Measurements from ENCODE around the gene SBSN. TPM values are rescaled to one million over a fixed set of nuclear protein-coding genes. Genes with fewer than 3 reads are reported as not detected.

Gene SBSN
- total RNA-seq, 1 experiment from 2014 or later, result 0.39 TPM

GRCh38 chr19:35511337-35511736, 16.8 kb downstream of the SBSN start:
- no peak for TF ChIP-seq SIN3A (IDR thresholded peaks at IDR 0.05; ENCODE audit: borderline replicate concordance, insufficient read depth, low read depth, low read length)
- TF ChIP-seq CTCF (IDR thresholded peaks at IDR 0.05), result no peak
- TF ChIP-seq POLR2AphosphoS5 (IDR thresholded peaks at IDR 0.05; ENCODE audit: low read depth, low read length), result no peak
- TF ChIP-seq, protein P1, sequence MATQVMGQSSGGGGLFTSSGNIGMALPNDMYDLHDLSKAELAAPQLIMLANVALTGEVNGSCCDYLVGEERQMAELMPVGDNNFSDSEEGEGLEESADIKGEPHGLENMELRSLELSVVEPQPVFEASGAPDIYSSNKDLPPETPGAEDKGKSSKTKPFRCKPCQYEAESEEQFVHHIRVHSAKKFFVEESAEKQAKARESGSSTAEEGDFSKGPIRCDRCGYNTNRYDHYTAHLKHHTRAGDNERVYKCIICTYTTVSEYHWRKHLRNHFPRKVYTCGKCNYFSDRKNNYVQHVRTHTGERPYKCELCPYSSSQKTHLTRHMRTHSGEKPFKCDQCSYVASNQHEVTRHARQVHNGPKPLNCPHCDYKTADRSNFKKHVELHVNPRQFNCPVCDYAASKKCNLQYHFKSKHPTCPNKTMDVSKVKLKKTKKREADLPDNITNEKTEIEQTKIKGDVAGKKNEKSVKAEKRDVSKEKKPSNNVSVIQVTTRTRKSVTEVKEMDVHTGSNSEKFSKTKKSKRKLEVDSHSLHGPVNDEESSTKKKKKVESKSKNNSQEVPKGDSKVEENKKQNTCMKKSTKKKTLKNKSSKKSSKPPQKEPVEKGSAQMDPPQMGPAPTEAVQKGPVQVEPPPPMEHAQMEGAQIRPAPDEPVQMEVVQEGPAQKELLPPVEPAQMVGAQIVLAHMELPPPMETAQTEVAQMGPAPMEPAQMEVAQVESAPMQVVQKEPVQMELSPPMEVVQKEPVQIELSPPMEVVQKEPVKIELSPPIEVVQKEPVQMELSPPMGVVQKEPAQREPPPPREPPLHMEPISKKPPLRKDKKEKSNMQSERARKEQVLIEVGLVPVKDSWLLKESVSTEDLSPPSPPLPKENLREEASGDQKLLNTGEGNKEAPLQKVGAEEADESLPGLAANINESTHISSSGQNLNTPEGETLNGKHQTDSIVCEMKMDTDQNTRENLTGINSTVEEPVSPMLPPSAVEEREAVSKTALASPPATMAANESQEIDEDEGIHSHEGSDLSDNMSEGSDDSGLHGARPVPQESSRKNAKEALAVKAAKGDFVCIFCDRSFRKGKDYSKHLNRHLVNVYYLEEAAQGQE (IDR thresholded peaks at IDR 0.05; ENCODE audit: insufficient read depth in 1 of 2, low read depth in 2 of 2, low read length in 1 of 2), result no peak
- no peak for TF ChIP-seq TCF7L2 (IDR thresholded peaks at IDR 0.05; ENCODE audit: low read depth, low read length)
- no peaks in the 10 kb centered on the region for H3K9me3 ChIP-seq (ENCODE audit: control insufficient read depth, insufficient read depth, low read depth, low read length)
- in situ Hi-C loops (cut with HindIII; ENCODE audit: low pct_unique_long_range_greater_than_20kb, low sequenced_read_pairs), result no loop called here
- no peak for ATAC-seq
- CTCF ChIA-PET, result interaction anchor here (1.1 kb wide), 1 partner anchor 16 kb away, joined by 5 read pairs; no protein-coding TSS in a partner anchor
- H3K27me3 ChIP-seq (ENCODE audit: control insufficient read depth, insufficient read depth, low read length), result peaks cover 16% of the 10 kb centered on the region
- POLR2A ChIA-PET, result no interaction called here
- intact Hi-C loops (cut with micrococcal nuclease; ENCODE audit: unreplicated experiment), result no loop called here
- DNase-seq (ENCODE audit: low read depth, low spot score), result no peak
- no peaks in the 10 kb centered on the region; the same call in 1 of the 2 replicates for H3K36me3 ChIP-seq (ENCODE audit: control insufficient read depth, insufficient read depth, low read length)
- H3K4me3 ChIP-seq (ENCODE audit: low read depth in 2 of 2, low read length in 2 of 2), result no peak overlapping the region
- no TSS peak for BruUV-seq (replicated peaks)
- H3K4me1 ChIP-seq (ENCODE audit: control insufficient read depth, insufficient read depth, low read length), result peaks cover 10% of the 10 kb centered on the region; the same call in 1 of the 2 replicates
- no peak overlapping the region for H3K27ac ChIP-seq (ENCODE audit: low read length)

- DNase-seq (ENCODE audit: low read depth, low spot score) (no peak), ATAC-seq (peak; percentile 30)
- Histone ChIP-seq H3K36me3 (ENCODE audit: control insufficient read depth, insufficient read depth, low read length) (no peaks in the 10 kb centered on the region; the same call in 1 of the 2 replicates), H3K4me1 (ENCODE audit: control insufficient read depth, insufficient read depth, low read length) (peaks cover 10% of the 10 kb centered on the region; the same call in 1 of the 2 replicates), H3K27me3 (ENCODE audit: control insufficient read depth, insufficient read depth, low read length) (peaks cover 16% of the 10 kb centered on the region), H3K9me3 (ENCODE audit: control insufficient read depth, insufficient read depth, low read depth, low read length) (no peaks in the 10 kb centered on the region), H3K4me3 (ENCODE audit: low read depth in 2 of 2, low read length in 2 of 2) (peak overlapping the region; percentile 36 to 62), H3K27ac (ENCODE audit: low read length) (no peak overlapping the region)
- POLR2A ChIA-PET, result no interaction called here
- BruUV-seq (replicated peaks), result no TSS peak
- in situ Hi-C loops (cut with HindIII; ENCODE audit: low pct_unique_long_range_greater_than_20kb, low sequenced_read_pairs), result no loop called here
- CTCF ChIA-PET, result interaction anchor here (0.5 to 1.1 kb wide), 4 partner anchors 16 to 454 kb away, joined by 3 to 9 read pairs (median 5); no protein-coding TSS in a partner anchor
- intact Hi-C loops (cut with micrococcal nuclease; ENCODE audit: unreplicated experiment), result no loop called here
- TF ChIP-seq SIN3A (IDR thresholded peaks at IDR 0.05; ENCODE audit: borderline replicate concordance, insufficient read depth, low read depth, low read length) (no peak), TCF7L2 (IDR thresholded peaks at IDR 0.05; ENCODE audit: low read depth, low read length) (no peak), CTCF (IDR thresholded peaks at IDR 0.05) (no peak; the same call in 1 of the 2 replicates), POLR2AphosphoS5 (IDR thresholded peaks at IDR 0.05; ENCODE audit: low read depth, low read length) (no peak)
- TF ChIP-seq, protein P1 (IDR thresholded peaks at IDR 0.05; ENCODE audit: insufficient read depth in 1 of 2, low read depth in 2 of 2, low read length in 1 of 2), result no peak
These were observed 17.5 kb downstream of the SBSN start for GRCh38 chr19:35510626-35510964.

Measured in Panc1 (cell line).